ENCODE measurements around the gene PDPK1.

The PDPK1 gene

GRCh38 chr16:2537451-2538379 lies at the start of gene PDPK1:
PDPK1 (plus strand) TSS chr16:2538021; CDS start chr16:2538113, 92 bp downstream.
- DNase-seq = peak; percentile 96

GRCh38 chr16:2489581-2489980 lies 48.2 kb upstream of the PDPK1 start:
- DNase-seq = no peak

- DNase-seq = no peak
Observed at GRCh38 chr16:2490190-2491105, 47.4 kb upstream of the PDPK1 start.

GRCh38 chr16:2492292-2492691 lies 45.5 kb upstream of the PDPK1 start:
- no peak for DNase-seq

GRCh38 chr16:2493605-2494004 lies 44.2 kb upstream of the PDPK1 start:
- DNase-seq = no peak

GRCh38 chr16:2494616-2495015 lies 43.2 kb upstream of the PDPK1 start:
- no peak for DNase-seq

GRCh38 chr16:2495041-2495440 lies 42.8 kb upstream of the PDPK1 start:
- no peak for DNase-seq

GRCh38 chr16:2496223-2497115 lies 41.4 kb upstream of the PDPK1 start:
- DNase-seq = no peak

- DNase-seq = no peak
Observed at GRCh38 chr16:2497116-2497630, 40.6 kb upstream of the PDPK1 start.

- DNase-seq = no peak
Observed at GRCh38 chr16:2497695-2498484, 39.9 kb upstream of the PDPK1 start.

- no peak for DNase-seq
Observed at GRCh38 chr16:2498531-2499253, 39.1 kb upstream of the PDPK1 start.

GRCh38 chr16:2499454-2499853 lies 38.4 kb upstream of the PDPK1 start:
- DNase-seq = no peak

- no peak for DNase-seq
Observed at GRCh38 chr16:2499890-2500429, 37.9 kb upstream of the PDPK1 start.

GRCh38 chr16:2500430-2500917 lies 37.3 kb upstream of the PDPK1 start:
- DNase-seq = no peak

- DNase-seq = peak; percentile 65
Observed at GRCh38 chr16:2500918-2501750, 36.7 kb upstream of the PDPK1 start.

- DNase-seq = no peak
Observed at GRCh38 chr16:2501946-2502895, 35.6 kb upstream of the PDPK1 start.

GRCh38 chr16:2505695-2506094 lies 32.1 kb upstream of the PDPK1 start:
- DNase-seq = no peak

GRCh38 chr16:2507052-2507659 lies 30.7 kb upstream of the PDPK1 start:
- DNase-seq = no peak

Measured in activated effector memory CD4-positive, alpha-beta T cell treated with Interleukin-2 at 50 U/mL for 16 hours (primary cell).